GM12878 (cell line): Measurements from ENCODE around the gene CPLANE2. TPM values are rescaled to one million over a fixed set of nuclear protein-coding genes. Genes with fewer than 3 reads are reported as not detected.

ENCODE experiments used
- ATAC-seq: fragments of 200-7000 bp; cut with Tn5 transposase; 3 replicates; pipeline ENCODE4 v1.9.1; 2020; ENCODE audit warnings: mild to moderate bottlenecking, moderate library complexity
- BruUV-seq: library from RNA; stranded (reverse); fragments of 400-500 nt; replicated peaks from 2 replicates; lab custom pipeline; 2021; lab: Mats Ljungman, UMichigan
- CTCF ChIA-PET: fragments of 300-600 bp; sonication (Branson Sonifier 250); formaldehyde crosslinking; extraction: SDS; loops from one replicate; lab custom pipeline; 2021; ENCODE audit warnings: inconsistent platforms; lab: Yijun Ruan, JAX
- POLR2A ChIA-PET: fragments of 350-600 bp; formaldehyde crosslinking; extraction: SDS; loops from one replicate; lab custom pipeline; 2021; ENCODE audit warnings: inconsistent platforms; lab: Charles Lee
- RAD21 ChIA-PET: fragments of 300-600 bp; sonication (Branson Sonifier 250); formaldehyde crosslinking; loops from one replicate; lab custom pipeline; 2023; ENCODE audit warnings: antibody characterized with exemption; ENCODE audit not compliant: unreplicated experiment; lab: Charles Lee
- SMC1A ChIA-PET: fragments of 300-600 bp; sonication (Branson Sonifier 250); formaldehyde crosslinking; loops from one replicate; lab custom pipeline; 2023; ENCODE audit not compliant: unreplicated experiment, uncharacterized antibody; lab: Charles Lee
- DNase-seq: peaks from one replicate; pipeline ENCODE4 v3.0.0-alpha.2; 2011; ENCODE audit warnings: low read depth, low spot score
- FAIRE-seq: peaks from 3 replicates; lab custom pipeline; 2011; peaks lifted over from hg19 to GRCh38; lab: Jason Lieb, UNC
- H2AFZ ChIP-seq: 2 replicates; pipeline ENCODE4 v1.6.0; 2011; ENCODE audit warnings: low read depth, low read length, control low read depth; ENCODE audit not compliant: control insufficient read depth
- H3K27ac ChIP-seq: 2 replicates; pipeline ENCODE4 v1.5.1; 2011; ENCODE audit warnings: control low read depth; ENCODE audit not compliant: control insufficient read depth, insufficient read depth
- H3K27me3 ChIP-seq, 2 experiments: replicated peaks in 1 of 2; 2 replicates each; pipeline versions ENCODE4 v1.6.0 to v1.6.1; 2011; ENCODE audit warnings: low read length in 1 of 2; ENCODE audit not compliant: control insufficient read depth in 2 of 2, insufficient read depth in 2 of 2
- H3K36me3 ChIP-seq, 2 experiments: 2 replicates each; pipeline ENCODE4 v1.5.1; 2011; ENCODE audit warnings: low read length in 1 of 2; ENCODE audit not compliant: control insufficient read depth in 2 of 2, insufficient read depth in 2 of 2
- H3K4me1 ChIP-seq: 2 replicates; pipeline ENCODE4 v1.6.1; 2011; ENCODE audit warnings: mild to moderate bottlenecking, low read length, moderate library complexity, mixed read lengths; ENCODE audit not compliant: control insufficient read depth, insufficient read depth
- H3K4me2 ChIP-seq: 2 replicates; pipeline ENCODE4 v1.6.0; 2011; ENCODE audit warnings: control low read depth; ENCODE audit not compliant: control insufficient read depth, insufficient read depth
- H3K4me3 ChIP-seq: fragments of 200-600 bp; sonication (generic); 2 replicates; pipeline ENCODE4 v1.5.1; 2016
- H3K79me2 ChIP-seq: 2 replicates; pipeline ENCODE4 v1.6.0; 2011; ENCODE audit warnings: low read length; ENCODE audit not compliant: control insufficient read depth, insufficient read depth
- H3K9ac ChIP-seq: 2 replicates; pipeline ENCODE4 v1.8.0; 2011; ENCODE audit warnings: low read length, control low read depth, mixed read lengths; ENCODE audit not compliant: control insufficient read depth, insufficient read depth
- H3K9me3 ChIP-seq: replicated peaks from 3 replicates; pipeline ENCODE4 v1.5.1; 2011; ENCODE audit warnings: mild to moderate bottlenecking, low read length; ENCODE audit not compliant: control insufficient read depth, insufficient read depth
- H4K20me1 ChIP-seq: 2 replicates; pipeline ENCODE4 v1.6.0; 2011; ENCODE audit not compliant: control insufficient read depth, insufficient read depth
- CBX3 ChIP-seq: fragments of 200-600 bp; sonication (generic); IDR thresholded peaks from 2 replicates; pipeline ENCODE4 v1.6.1; 2016; ENCODE audit warnings: low read depth, borderline replicate concordance
- CREB1 ChIP-seq: IDR thresholded peaks from 2 replicates; pipeline ENCODE4 v1.6.1; 2012; ENCODE audit warnings: low read depth, mild to moderate bottlenecking, inconsistent platforms
- EGR1 ChIP-seq, 2 experiments: IDR thresholded peaks; 1 replicate in 1 of 2; 2 replicates in 1 of 2; pipeline ENCODE4 v1.6.1; 2011 to 2012; ENCODE audit warnings: low read depth in 2 of 2, low read length in 2 of 2, borderline replicate concordance in 1 of 2, mild to moderate bottlenecking in 1 of 2, moderate library complexity in 1 of 2
- EP300 ChIP-seq, 2 experiments: fragments of 150-350 bp in 1 of 2; IDR thresholded peaks; 2 replicates each; pipeline ENCODE4 v1.6.1; 2011 to 2012; ENCODE audit warnings: low read depth in 2 of 2, low read length in 2 of 2, borderline replicate concordance in 1 of 2, improper control_type of control experiment in 1 of 2, inconsistent platforms in 1 of 2; ENCODE audit not compliant: control insufficient read depth in 1 of 2
- GATAD2B ChIP-seq: fragments of 450-650 bp; conservative IDR thresholded peaks from 2 replicates; pipeline ENCODE4 v1.6.1; 2017; ENCODE audit warnings: low read depth, mild to moderate bottlenecking, moderate library complexity
- HDAC2 ChIP-seq: fragments of 200-600 bp; sonication (generic); IDR thresholded peaks from 2 replicates; pipeline ENCODE4 v1.6.1; 2017
- HDAC6 ChIP-seq: fragments of 200-600 bp; sonication (generic); IDR thresholded peaks from one replicate; pipeline ENCODE4 v1.8.0; 2017; ENCODE audit warnings: antibody characterized with exemption; ENCODE audit not compliant: unreplicated experiment
- IRF4 ChIP-seq: IDR thresholded peaks from 2 replicates; pipeline ENCODE4 v1.6.1; 2011; ENCODE audit warnings: low read depth, low read length
- IRF5 ChIP-seq: fragments of 450-650 bp; IDR thresholded peaks from 2 replicates; pipeline ENCODE4 v1.6.1; 2017; ENCODE audit warnings: borderline replicate concordance
- JUND ChIP-seq: IDR thresholded peaks from 2 replicates; pipeline ENCODE4 v1.6.1; 2012; ENCODE audit warnings: low read depth, mild to moderate bottlenecking, low read length, improper control_type of control experiment, moderate library complexity
- KAT2A ChIP-seq: conservative IDR thresholded peaks from 2 replicates; pipeline ENCODE4 v1.6.1; 2011; ENCODE audit warnings: low read depth, low read length; ENCODE audit not compliant: control insufficient read depth
- LARP7 ChIP-seq: fragments of 450-650 bp; IDR thresholded peaks from 2 replicates; pipeline ENCODE4 v1.6.1; 2017; ENCODE audit warnings: mild to moderate bottlenecking
- MAX ChIP-seq: IDR thresholded peaks from 2 replicates; pipeline ENCODE4 v1.6.1; 2012; ENCODE audit warnings: low read depth, low read length, improper control_type of control experiment
- MXI1 ChIP-seq: fragments of 150-350 bp; IDR thresholded peaks from 2 replicates; pipeline ENCODE4 v1.6.1; 2011; ENCODE audit warnings: low read depth, mild to moderate bottlenecking, inconsistent platforms, low read length, improper control_type of control experiment
- PAX5 ChIP-seq: IDR thresholded peaks from 2 replicates; pipeline ENCODE4 v1.6.1; 2011; ENCODE audit warnings: low read depth, low read length, borderline replicate concordance
- PML ChIP-seq: IDR thresholded peaks from 2 replicates; pipeline ENCODE4 v1.6.1; 2012; ENCODE audit warnings: low read length, inconsistent platforms
- RELA ChIP-seq: fragments of 450-650 bp; IDR thresholded peaks from 2 replicates; pipeline ENCODE4 v1.8.0; 2014; ENCODE audit warnings: borderline replicate concordance; ENCODE audit not compliant: partially characterized antibody
- RUNX3 ChIP-seq: IDR thresholded peaks from 2 replicates; pipeline ENCODE4 v1.6.1; 2012; ENCODE audit warnings: low read length, inconsistent platforms
- TBL1XR1 ChIP-seq: IDR thresholded peaks from 2 replicates; pipeline ENCODE4 v1.6.1; 2012; ENCODE audit warnings: low read depth, low read length, improper control_type of control experiment
- WRNIP1 ChIP-seq: IDR thresholded peaks from 2 replicates; pipeline ENCODE4 v1.6.1; 2011; ENCODE audit warnings: low read depth, low read length, improper control_type of control experiment, borderline replicate concordance
- WGBS: methylation state at CpG from one replicate; pipeline ENCODE4 v1.1.6; 2016; ENCODE audit warnings: low lambda C conversion rate; ENCODE audit not compliant: insufficient replicate concordance, insufficient coverage; ENCODE audit errors: missing lambda C conversion rate; 5-methylcytosine and 5-hydroxymethylcytosine counted together
- in situ Hi-C: fragments of 300-500 bp; cut with MboI; formaldehyde crosslinking; loops from 9 replicates; pipeline ENCODE4 v1.14.3; 2018; ENCODE audit warnings: mixed read lengths
- intact Hi-C: fragments of 100-400 bp; cut with micrococcal nuclease; formaldehyde crosslinking; loops from one replicate; pipeline ENCODE4 v1.14.2; 2022; ENCODE audit not compliant: unreplicated experiment
- polyA plus RNA-seq, 11 experiments: library from polyadenylated mRNA; depleted of rRNA in 4 of 11; unstranded in 6 of 11; stranded (reverse) in 5 of 11; fragments of >200 nt; fragmentation: Nextera tagmentation in 4 of 11; fragmentation: Illumina TruSeq in 1 of 11; extraction: Ambion mirVana in 4 of 11; extraction: Trizol in 1 of 11; gene quantifications; 1 replicate in 1 of 11; 2 replicates in 10 of 11; pipeline versions ENCODE4 v1.2.1 to v1.2.3, GENCODE V29; 2011 to 2016; ENCODE audit warnings: inconsistent platforms in 2 of 11, missing spikeins in 2 of 11, low read depth in 1 of 11
- total RNA-seq, 4 experiments: library from RNA; depleted of rRNA in 3 of 4; stranded (reverse); fragments of >200 nt in 3 of 4; fragmentation: Illumina TruSeq in 1 of 4; extraction: Trizol in 1 of 4; gene quantifications; 2 replicates each; pipeline versions ENCODE4 v1.2.1 to v1.2.3, GENCODE V29; 2013 to 2021

CPLANE2 gene
- total and polyA plus RNA-seq, 10 of the 15 experiments (the other 5 are each of a cell fraction or from before 2014, with no cell fraction given), result 0.09 to 4.5 (median 2.3) TPM; not detected in 1

GRCh38 chr1:16183179-16183578 lies 53.8 kb downstream of the CPLANE2 start:
- in situ Hi-C loops, result loop anchor here (5.0 kb wide), 1 partner anchor 101 kb away; no protein-coding TSS in a partner anchor
- TF ChIP-seq EP300 (IDR thresholded peaks at IDR 0.05; ENCODE audit: borderline replicate concordance in 1 of 2, control insufficient read depth in 1 of 2, low read depth in 2 of 2, low read length in 2 of 2) (no peak), PAX5 (no peak), CREB1 (no peak), LARP7 (no peak), IRF4 (no peak), MAX (no peak), RELA (no peak), JUND (no peak), IRF5 (no peak), CBX3 (no peak), MXI1 (no peak), TBL1XR1 (no peak), PML (no peak), EGR1 (IDR thresholded peaks at IDR 0.05; ENCODE audit: borderline replicate concordance in 1 of 2, low read depth in 2 of 2, low read length in 2 of 2) (no peak), HDAC6 (no peak), RUNX3 (no peak), GATAD2B (no peak), KAT2A (no peak), WRNIP1 (no peak), HDAC2 (no peak)
- POLR2A ChIA-PET, result no interaction called here
- Histone ChIP-seq H3K9ac (no peak overlapping the region), H3K9me3 (no peaks in the 10 kb centered on the region), H3K27me3 (no peaks in the 10 kb centered on the region), H2AFZ (no peak overlapping the region), H3K4me3 (no peak overlapping the region), H3K4me2 (no peak overlapping the region), H3K27ac (no peak overlapping the region), H3K36me3 (no peaks in the 10 kb centered on the region), H3K79me2 (no peaks in the 10 kb centered on the region), H4K20me1 (no peaks in the 10 kb centered on the region), H3K4me1 (no peaks in the 10 kb centered on the region)
- 72% methylated on average over 13 of the region's 13 CpGs for WGBS
- DNase-seq (no peak), ATAC-seq (no peak), FAIRE-seq (no peak)
- BruUV-seq, result no TSS peak
- intact Hi-C loops, result no loop called here
- RAD21 ChIA-PET, result interaction anchor here (12.2 kb wide), 1 partner anchor 101 kb away, joined by 223 read pairs; no protein-coding TSS in a partner anchor
- SMC1A ChIA-PET, result no interaction called here
- CTCF ChIA-PET, result interaction anchor here (1.6 to 15.1 kb wide), 2 partner anchors 101 to 108 kb away, joined by 4 to 375 read pairs; no protein-coding TSS in a partner anchor
